Activated naive CD8-positive, alpha-beta T cell treated with anti-CD3 and anti-CD28 coated beads, Interleukin-2, amount 10 ng/mL, durations not matched to agents 7 days and 5 days (primary cell): ENCODE measurements around the gene MPPED1. TPM values are rescaled to one million over a fixed set of nuclear protein-coding genes. Genes with fewer than 3 reads are reported as not detected.

ENCODE experiments used
- ATAC-seq: fragments of 150-1000 bp; cut with Tn5 transposase; one replicate; pipeline ENCODE4 v1.10.0; 2021; ENCODE audit warnings: low read depth, moderate library complexity
- POLR2A ChIA-PET: fragments of 350-600 bp; sonication (Branson Sonifier 250); formaldehyde crosslinking; loops from one replicate; lab custom pipeline; 2021; ENCODE audit warnings: antibody characterized with exemption; lab: Charles Lee
- DNase-seq: peaks from one replicate; pipeline ENCODE4 v3.0.0; 2021
- H3K27ac Mint-ChIP-seq: one replicate; pipeline ENCODE4 v1.8.0; 2022; ENCODE audit warnings: mild to moderate bottlenecking, mixed read lengths
- H3K27me3 Mint-ChIP-seq: one replicate; pipeline ENCODE4 v1.8.0; 2022; ENCODE audit warnings: mild to moderate bottlenecking, moderate library complexity, mixed read lengths
- H3K36me3 Mint-ChIP-seq: one replicate; pipeline ENCODE4 v1.8.0; 2021; ENCODE audit warnings: mild to moderate bottlenecking, mixed read lengths
- H3K4me1 Mint-ChIP-seq: one replicate; pipeline ENCODE4 v1.8.0; 2021; ENCODE audit warnings: mixed read lengths
- H3K4me3 Mint-ChIP-seq: one replicate; pipeline ENCODE4 v1.8.0; 2022; ENCODE audit warnings: mild to moderate bottlenecking, moderate library complexity, mixed read lengths
- H3K9me3 Mint-ChIP-seq: one replicate; pipeline ENCODE4 v1.8.0; 2021; ENCODE audit warnings: mixed read lengths
- total RNA-seq, 2 experiments: library from RNA; stranded (reverse); gene quantifications; one replicate each; pipeline ENCODE4 v1.2.3, GENCODE V29; 2021

Gene MPPED1
- total RNA-seq, 2 experiments from 2014 or later: not detected

DNA sequence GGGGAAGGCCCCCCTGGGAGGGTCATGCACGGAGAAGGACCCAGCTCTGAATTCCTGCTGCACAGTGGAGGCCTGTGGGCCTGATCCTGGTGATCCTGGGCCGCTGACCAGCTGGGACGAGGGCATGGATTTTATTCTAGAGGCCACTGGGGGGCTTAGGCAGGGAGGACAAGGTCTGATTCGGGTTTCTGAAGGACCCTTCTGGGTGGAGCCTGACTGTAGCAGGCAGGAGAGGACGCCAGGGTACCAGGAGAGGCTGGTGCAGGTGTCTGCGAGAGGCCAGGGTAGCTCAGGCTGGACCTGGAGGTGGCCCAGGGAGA, 31.3 kb downstream of the MPPED1 start:
- Mint-ChIP-seq H3K27ac (no peak overlapping the region), H3K36me3 (no peaks in the 10 kb centered on the region), H3K4me1 (no peaks in the 10 kb centered on the region), H3K27me3 (peaks cover 8% of the 10 kb centered on the region), H3K9me3 (no peaks in the 10 kb centered on the region), H3K4me3 (no peak overlapping the region)
- ATAC-seq: no peak
- POLR2A ChIA-PET: no interaction called here
- no peak for DNase-seq

DNA sequence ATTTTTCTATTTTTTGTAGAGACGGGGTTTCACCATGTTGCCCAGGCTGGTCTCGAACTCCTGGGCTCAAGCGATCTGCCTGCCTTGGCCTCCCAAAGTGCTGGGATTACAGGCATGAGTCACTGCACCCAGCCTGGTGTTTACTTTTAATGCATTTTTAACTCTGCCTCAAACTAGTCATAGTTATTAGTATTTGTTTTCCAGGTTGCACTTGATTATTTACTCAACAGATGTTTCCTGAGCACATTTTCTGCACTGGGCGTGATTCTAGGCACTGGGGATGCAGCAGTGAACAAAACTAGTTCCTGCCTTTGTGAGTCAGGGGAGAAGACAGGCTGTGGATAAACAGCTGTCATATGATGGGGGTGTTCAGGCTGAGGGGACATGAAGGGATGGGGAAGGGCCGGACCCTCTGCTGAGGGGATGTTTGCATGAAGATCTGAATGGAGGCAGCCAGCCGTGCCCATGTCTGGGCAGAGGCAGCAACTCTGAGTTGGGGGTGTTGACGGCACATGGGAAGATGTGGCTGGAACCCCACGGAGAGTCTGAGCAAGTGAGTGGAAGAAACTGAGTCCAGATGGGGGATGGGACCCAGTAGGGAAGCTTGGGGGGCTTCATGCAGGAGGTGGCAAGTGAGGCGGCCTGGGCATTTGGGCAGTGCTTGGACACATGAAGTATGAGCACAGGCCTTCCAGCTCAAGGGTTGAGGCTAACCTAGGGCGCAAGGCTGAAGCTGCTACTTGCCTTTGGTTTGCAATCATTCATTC, 34.4 kb downstream of the MPPED1 start:
- peaks cover 8% of the 10 kb centered on the region for H3K27me3 Mint-ChIP-seq
- no peaks in the 10 kb centered on the region for H3K9me3 Mint-ChIP-seq
- H3K4me1 Mint-ChIP-seq: no peaks in the 10 kb centered on the region
- POLR2A ChIA-PET: no interaction called here
- DNase-seq (no peak), ATAC-seq (no peak)
- H3K36me3 Mint-ChIP-seq: no peaks in the 10 kb centered on the region
- no peak overlapping the region for H3K27ac Mint-ChIP-seq
- no peak overlapping the region for H3K4me3 Mint-ChIP-seq

DNA sequence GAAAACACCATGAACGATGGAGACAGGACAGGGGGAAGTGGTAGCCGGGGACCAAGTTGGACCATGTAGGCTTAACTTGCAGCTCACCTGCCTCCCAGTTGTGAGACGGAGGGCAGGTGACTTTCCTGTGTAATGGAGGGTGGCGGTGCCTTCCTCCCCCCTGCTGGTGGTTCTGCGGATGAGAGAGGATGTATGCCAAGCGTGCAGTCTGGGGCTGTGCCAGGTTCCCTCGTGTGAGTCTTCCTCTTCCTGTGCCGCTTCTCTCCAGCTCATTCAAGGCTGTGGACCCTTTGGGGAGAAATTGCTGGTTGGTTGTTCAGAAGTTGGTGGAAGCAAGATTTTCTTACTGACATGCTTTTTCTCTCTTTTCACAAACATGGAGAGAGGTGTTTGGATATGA, 35.1 kb downstream of the MPPED1 start:
- Mint-ChIP-seq H3K4me3 (no peak overlapping the region), H3K27ac (no peak overlapping the region), H3K27me3 (peaks cover 9% of the 10 kb centered on the region), H3K36me3 (no peaks in the 10 kb centered on the region), H3K9me3 (no peaks in the 10 kb centered on the region), H3K4me1 (no peaks in the 10 kb centered on the region)
- DNase-seq (no peak), ATAC-seq (no peak)
- POLR2A ChIA-PET: no interaction called here

DNA sequence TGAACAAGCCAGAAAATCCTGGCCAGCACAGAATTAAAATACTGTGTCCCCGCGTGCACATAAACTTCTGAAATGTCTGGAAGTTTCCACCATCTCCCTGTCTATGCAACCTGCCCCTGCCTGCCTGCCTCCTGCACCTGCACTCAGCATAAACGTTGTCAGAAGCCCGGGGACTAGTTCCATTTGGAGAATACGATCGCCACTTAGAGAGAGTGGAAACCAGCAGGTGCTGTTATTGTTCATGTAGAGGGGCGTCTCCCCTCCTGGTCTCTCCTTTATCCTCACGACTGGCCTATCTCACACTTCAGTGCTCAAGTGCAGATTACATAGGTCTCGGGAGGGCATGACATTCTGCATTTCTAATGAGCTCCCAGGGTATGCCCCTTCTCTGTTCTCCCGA, 35.6 kb downstream of the MPPED1 start:
- no peaks in the 10 kb centered on the region for H3K9me3 Mint-ChIP-seq
- H3K4me1 Mint-ChIP-seq: no peaks in the 10 kb centered on the region
- DNase-seq: no peak
- POLR2A ChIA-PET: no interaction called here
- no peak overlapping the region for H3K4me3 Mint-ChIP-seq
- H3K27me3 Mint-ChIP-seq: peaks cover 13% of the 10 kb centered on the region
- no peak overlapping the region for H3K27ac Mint-ChIP-seq
- H3K36me3 Mint-ChIP-seq: no peaks in the 10 kb centered on the region
- ATAC-seq: no peak

DNA sequence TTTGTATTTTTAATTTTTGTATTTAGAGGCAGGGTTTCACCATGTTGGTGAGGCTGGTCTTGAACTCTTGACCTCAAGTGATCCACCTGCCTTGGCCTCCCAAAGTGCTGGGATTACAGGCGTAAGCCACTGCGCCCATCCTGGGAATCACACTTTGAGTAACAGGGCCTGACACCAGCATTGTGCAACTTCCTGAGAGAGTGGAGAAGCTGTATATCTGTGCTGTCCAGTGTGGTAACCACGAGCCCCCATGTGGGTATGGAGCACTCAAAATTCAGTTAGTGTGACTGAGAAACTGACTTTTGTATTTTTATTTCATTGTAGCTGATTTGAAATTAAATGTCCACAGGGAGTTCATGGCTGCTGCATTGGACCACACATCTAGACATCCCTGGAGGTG, 36.2 kb downstream of the MPPED1 start:
- Mint-ChIP-seq H3K27me3 (peaks cover 11% of the 10 kb centered on the region), H3K36me3 (no peaks in the 10 kb centered on the region), H3K27ac (no peak overlapping the region), H3K9me3 (no peaks in the 10 kb centered on the region), H3K4me3 (no peak overlapping the region), H3K4me1 (no peaks in the 10 kb centered on the region)
- POLR2A ChIA-PET: no interaction called here
- DNase-seq: no peak
- no peak for ATAC-seq

DNA sequence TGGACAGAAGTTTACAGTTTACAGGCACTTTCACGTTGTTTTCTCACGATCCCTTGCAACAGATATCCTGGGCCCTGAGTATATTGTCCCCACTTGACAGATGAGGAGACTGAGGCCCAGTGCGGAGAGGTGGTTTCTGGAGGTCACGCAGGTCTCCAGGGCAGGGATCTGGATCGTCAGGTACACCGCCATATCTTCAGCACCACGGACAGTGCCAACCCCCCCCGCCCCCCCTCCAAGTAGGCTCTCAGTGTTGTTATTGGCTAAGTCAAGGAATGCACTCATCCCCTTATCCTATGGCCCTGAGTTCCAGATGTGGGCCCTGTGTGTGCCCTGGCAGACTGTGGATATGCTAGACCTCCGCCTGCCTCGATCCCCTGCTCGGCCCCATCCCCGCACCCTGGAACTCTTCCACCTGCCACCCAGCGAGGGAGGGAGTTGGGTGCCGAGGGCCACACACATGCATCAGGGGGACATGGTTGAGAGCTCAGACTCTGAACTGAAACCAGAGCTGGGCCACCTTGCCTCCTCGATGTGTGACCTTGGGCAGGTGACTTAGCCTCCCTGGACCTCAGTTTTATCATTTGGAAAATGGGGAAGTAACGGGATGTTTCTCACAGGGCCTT, 37.5 kb downstream of the MPPED1 start:
- Mint-ChIP-seq H3K9me3 (no peaks in the 10 kb centered on the region), H3K27me3 (peaks cover 7% of the 10 kb centered on the region), H3K27ac (no peak overlapping the region), H3K4me1 (no peaks in the 10 kb centered on the region), H3K36me3 (no peaks in the 10 kb centered on the region), H3K4me3 (no peak overlapping the region)
- POLR2A ChIA-PET: no interaction called here
- no peak for ATAC-seq
- DNase-seq: no peak

DNA sequence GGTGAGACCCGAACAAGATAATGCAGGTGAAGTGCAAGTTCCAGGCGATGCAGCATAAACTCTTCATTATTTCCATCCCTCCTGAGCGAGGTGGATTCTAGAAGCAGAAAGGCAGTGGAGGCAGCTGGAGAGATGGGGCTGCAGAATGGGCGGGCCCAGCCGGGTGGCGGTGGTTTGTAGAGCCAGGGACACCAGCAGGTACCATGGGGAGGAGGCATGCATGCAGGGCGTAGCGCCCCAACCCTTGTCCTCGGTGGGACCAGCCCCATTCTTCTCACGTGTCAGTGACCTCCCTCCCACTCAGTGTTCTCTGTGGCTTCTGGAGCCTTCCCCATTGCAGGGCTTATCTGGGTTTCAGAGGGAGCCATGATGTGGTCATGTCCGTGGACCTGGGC, 38.0 kb downstream of the MPPED1 start:
- H3K4me3 Mint-ChIP-seq: no peak overlapping the region
- H3K36me3 Mint-ChIP-seq: no peaks in the 10 kb centered on the region
- ATAC-seq (no peak), DNase-seq (no peak)
- H3K9me3 Mint-ChIP-seq: no peaks in the 10 kb centered on the region
- POLR2A ChIA-PET: no interaction called here
- H3K27me3 Mint-ChIP-seq: peaks cover 7% of the 10 kb centered on the region
- no peak overlapping the region for H3K27ac Mint-ChIP-seq
- no peaks in the 10 kb centered on the region for H3K4me1 Mint-ChIP-seq

DNA sequence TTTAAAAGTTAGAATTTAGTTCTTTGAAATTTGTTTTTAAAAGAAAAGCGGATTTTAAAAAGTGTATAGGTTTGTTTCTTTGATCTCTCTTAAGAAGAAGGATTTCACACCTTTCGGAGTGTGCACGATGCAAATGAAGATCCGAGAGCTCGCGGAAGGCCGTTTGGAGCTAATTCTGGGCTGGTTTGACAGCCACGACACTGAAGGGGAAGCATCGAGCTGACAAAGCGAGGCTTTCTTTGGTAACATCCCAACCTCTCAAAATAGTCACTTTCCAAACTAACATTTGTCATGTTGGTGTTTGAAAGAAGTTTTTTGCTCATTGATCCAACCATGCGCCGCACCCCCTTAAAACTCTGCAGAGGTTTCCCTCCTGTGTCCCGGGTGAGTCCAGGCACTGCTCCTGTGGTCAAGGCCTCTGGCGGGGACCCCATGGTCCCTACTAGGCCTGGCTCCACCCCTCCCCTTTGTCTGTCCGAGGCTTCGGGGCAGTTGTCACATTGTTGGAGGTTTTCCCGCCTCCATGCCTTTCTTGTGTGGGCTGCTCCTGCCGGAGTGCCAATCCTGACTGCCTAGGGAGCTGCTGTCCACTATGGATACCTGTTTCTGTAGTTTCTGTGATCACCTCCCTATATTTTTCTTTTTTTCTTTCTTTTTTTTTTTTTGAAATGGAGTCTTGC, 39.7 kb downstream of the MPPED1 start:
- H3K27me3 Mint-ChIP-seq: peaks cover 17% of the 10 kb centered on the region
- no peaks in the 10 kb centered on the region for H3K4me1 Mint-ChIP-seq
- no peak overlapping the region for H3K4me3 Mint-ChIP-seq
- no peak for DNase-seq
- ATAC-seq: no peak
- POLR2A ChIA-PET: no interaction called here
- H3K36me3 Mint-ChIP-seq: no peaks in the 10 kb centered on the region
- no peak overlapping the region for H3K27ac Mint-ChIP-seq
- H3K9me3 Mint-ChIP-seq: no peaks in the 10 kb centered on the region

DNA sequence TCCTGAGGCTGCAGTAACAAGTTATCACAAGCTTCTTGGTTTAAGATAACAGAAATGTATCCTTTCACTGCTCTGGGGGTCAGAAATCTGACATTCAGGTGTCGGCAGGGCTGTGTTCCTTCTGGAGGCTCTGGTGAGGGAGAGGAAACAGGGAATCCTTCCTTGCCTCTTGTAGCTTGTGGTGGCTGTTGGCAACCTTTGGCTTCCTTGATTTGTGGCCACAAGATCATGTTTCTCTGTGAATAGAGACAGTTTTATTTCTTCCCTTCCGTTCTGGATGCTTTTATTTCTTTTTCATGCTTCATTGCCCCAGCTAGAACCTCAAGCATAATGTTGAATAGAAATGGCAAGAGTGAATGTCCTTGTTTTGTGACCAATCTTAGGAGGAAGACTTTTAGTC, 44.0 kb downstream of the MPPED1 start:
- Mint-ChIP-seq H3K27me3 (peaks cover 21% of the 10 kb centered on the region), H3K36me3 (no peaks in the 10 kb centered on the region), H3K4me3 (no peak overlapping the region), H3K27ac (no peak overlapping the region), H3K4me1 (no peaks in the 10 kb centered on the region), H3K9me3 (no peaks in the 10 kb centered on the region)
- ATAC-seq: no peak
- DNase-seq: no peak
- POLR2A ChIA-PET: no interaction called here

DNA sequence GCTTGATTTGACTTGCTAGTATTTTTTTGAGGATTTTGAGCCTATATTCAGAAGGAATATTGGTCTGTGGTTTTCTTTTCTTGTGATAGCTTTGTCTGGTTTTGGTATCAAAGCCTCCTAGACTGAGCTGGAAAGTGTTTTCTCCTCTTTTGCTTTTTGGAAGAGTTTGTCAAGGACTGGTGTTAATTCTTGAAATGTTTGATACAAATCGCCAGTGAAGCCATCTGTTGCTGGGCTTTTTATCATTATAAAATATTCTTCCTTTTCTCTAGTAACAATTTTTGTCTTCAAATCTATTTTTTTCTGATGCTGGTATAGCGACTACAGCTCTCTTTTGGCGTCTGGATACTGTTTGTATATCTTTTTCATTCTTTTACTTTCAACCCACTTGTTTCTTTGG, 45.2 kb downstream of the MPPED1 start:
- Mint-ChIP-seq H3K36me3 (no peaks in the 10 kb centered on the region), H3K4me3 (no peak overlapping the region), H3K9me3 (no peaks in the 10 kb centered on the region), H3K27ac (no peak overlapping the region), H3K27me3 (peaks cover 19% of the 10 kb centered on the region), H3K4me1 (no peaks in the 10 kb centered on the region)
- ATAC-seq (no peak), DNase-seq (no peak)
- POLR2A ChIA-PET: no interaction called here

DNA sequence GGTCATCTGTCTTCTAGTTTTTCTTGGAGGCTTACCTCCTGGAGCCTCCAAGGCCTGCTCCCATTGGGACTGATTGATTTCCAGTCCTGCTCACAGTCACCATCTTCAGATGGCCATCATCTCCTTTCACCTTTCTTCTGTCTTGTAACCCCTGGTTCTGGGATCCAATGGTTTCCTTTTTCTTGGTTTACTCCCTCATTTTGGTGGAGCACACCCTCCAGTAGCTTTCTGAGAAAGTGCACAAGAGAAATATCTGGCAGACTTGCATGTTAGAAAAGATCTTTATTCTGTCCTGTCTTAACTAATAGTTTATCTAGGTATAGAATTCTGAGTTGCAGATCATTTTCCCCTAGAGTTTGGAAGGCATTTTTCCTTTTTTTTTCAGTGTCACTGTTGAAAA, 50.9 kb downstream of the MPPED1 start:
- ATAC-seq (no peak), DNase-seq (no peak)
- POLR2A ChIA-PET: no interaction called here
- no peak overlapping the region for H3K27ac Mint-ChIP-seq
- no peaks in the 10 kb centered on the region for H3K4me1 Mint-ChIP-seq
- H3K4me3 Mint-ChIP-seq: no peak overlapping the region
- H3K9me3 Mint-ChIP-seq: peaks cover 1% of the 10 kb centered on the region
- H3K27me3 Mint-ChIP-seq: peaks cover 10% of the 10 kb centered on the region
- no peaks in the 10 kb centered on the region for H3K36me3 Mint-ChIP-seq

DNA sequence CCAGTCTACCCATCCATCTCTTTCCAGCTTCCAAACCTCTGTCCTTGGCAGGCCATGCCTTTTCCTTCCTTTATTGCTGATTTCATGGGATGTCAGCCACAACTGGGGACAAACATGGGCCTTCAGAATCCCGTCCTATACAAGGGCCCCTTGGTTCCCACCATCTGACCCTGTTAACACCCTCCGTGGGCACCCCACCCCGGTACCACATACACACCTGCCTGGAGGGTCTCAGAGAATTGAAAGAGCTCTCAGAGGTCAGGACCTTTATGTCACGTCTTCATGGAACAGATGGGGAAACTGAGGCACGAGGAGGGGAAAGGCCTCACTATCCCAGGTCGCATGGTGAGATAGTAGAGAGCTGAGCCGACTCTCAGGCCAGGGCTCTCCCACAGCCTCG, 53.0 kb downstream of the MPPED1 start:
- H3K4me3 Mint-ChIP-seq: no peak overlapping the region
- no peak overlapping the region for H3K27ac Mint-ChIP-seq
- H3K9me3 Mint-ChIP-seq: peaks cover 1% of the 10 kb centered on the region
- peaks cover 7% of the 10 kb centered on the region for H3K27me3 Mint-ChIP-seq
- no peaks in the 10 kb centered on the region for H3K4me1 Mint-ChIP-seq
- H3K36me3 Mint-ChIP-seq: no peaks in the 10 kb centered on the region
- ATAC-seq: no peak
- DNase-seq: no peak
- POLR2A ChIA-PET: no interaction called here

DNA sequence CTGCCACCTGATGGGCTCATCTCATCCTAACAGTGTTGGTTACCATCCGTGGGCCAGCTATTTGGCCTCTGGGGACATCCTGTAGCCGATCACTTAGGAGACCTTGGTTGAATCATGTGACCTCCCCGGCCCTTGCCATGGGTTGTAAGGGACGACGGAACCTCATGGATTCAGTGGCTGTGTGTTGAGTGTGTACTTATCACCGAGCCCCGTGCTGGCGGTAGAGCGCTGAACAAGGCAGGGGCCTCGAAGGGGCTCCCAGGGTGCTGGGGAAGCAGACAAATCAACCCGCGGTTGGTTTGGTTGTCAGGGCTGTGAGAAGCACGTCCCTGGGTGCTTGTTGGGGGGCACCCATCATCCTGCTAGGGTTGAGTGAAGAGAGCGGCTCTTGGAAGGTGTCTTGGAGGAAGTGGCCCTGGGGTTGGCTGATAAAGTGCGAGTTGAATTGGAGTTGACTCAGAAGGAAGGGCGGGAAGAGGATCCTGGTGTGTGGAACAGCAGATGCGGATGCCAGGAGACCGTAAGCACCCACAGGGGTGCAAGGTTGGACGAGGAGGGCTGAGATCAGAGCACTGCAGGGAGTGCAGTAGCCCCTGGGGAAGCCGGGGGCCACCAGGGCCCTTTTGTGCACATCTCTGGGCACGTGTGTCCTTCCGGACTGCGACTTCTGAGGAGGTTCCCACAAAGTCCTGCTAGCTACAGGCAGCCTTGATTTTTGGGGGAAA, 53.6 kb downstream of the MPPED1 start:
- Mint-ChIP-seq H3K9me3 (peaks cover 1% of the 10 kb centered on the region), H3K27ac (no peak overlapping the region), H3K27me3 (peaks cover 7% of the 10 kb centered on the region), H3K36me3 (no peaks in the 10 kb centered on the region), H3K4me1 (no peaks in the 10 kb centered on the region), H3K4me3 (no peak overlapping the region)
- DNase-seq: no peak
- no peak for ATAC-seq
- POLR2A ChIA-PET: no interaction called here
